ENCODE data around the gene LTBR.
"Not testable (repeated sequence)": the region's sequence is repeated elsewhere in the genome, so short reads cannot be mapped to it uniquely, and the experiment has no call there.

Gene LTBR

GRCh38 chr12:6425590-6426531 lies 41.9 kb downstream of the LTBR start:
- no peak for DNase-seq (ENCODE audit: low read depth in 3 of 3)

GRCh38 chr12:6426882-6427671 lies 43.1 kb downstream of the LTBR start:
- peak; percentile 82 to 94 (median 92) for DNase-seq (ENCODE audit: low read depth in 3 of 3)

- not testable (repeated sequence) for DNase-seq (ENCODE audit: low read depth in 3 of 3)
Observed at GRCh38 chr12:6427796-6428195, 43.8 kb downstream of the LTBR start.

- no peak for DNase-seq (ENCODE audit: low read depth in 3 of 3)
Observed at GRCh38 chr12:6428326-6428725, 44.4 kb downstream of the LTBR start.

GRCh38 chr12:6430124-6430989 lies 46.4 kb downstream of the LTBR start:
- DNase-seq (ENCODE audit: low read depth in 3 of 3): peak in 2 of 3 experiments; percentile 43 to 71

GRCh38 chr12:6432991-6433390 lies 49.0 kb downstream of the LTBR start:
- no peak for DNase-seq (ENCODE audit: low read depth in 3 of 3)

- no peak for DNase-seq (ENCODE audit: low read depth in 3 of 3)
Observed at GRCh38 chr12:6434205-6435140, 50.5 kb downstream of the LTBR start.

- no peak for DNase-seq (ENCODE audit: low read depth in 3 of 3)
Observed at GRCh38 chr12:6435961-6436715, 52.2 kb downstream of the LTBR start.

- DNase-seq (ENCODE audit: low read depth in 3 of 3): no peak
Observed at GRCh38 chr12:6437586-6437985, 53.6 kb downstream of the LTBR start.

- DNase-seq (ENCODE audit: low read depth in 3 of 3): no peak
Observed at GRCh38 chr12:6438345-6438744, 54.4 kb downstream of the LTBR start.

- no peak for DNase-seq (ENCODE audit: low read depth in 3 of 3)
Observed at GRCh38 chr12:6440391-6440790, 56.4 kb downstream of the LTBR start.
